Caco-2 (cell line): ENCODE results near the gene ABCC12. TPM values are rescaled to one million over a fixed set of nuclear protein-coding genes. Genes with fewer than 3 reads are reported as not detected.

Experiments used
- BruUV-seq: library from RNA; stranded (reverse); fragments of 400-500 nt; replicated peaks from 2 replicates; lab custom pipeline; 2021; lab: Mats Ljungman, UMichigan
- CTCF ChIA-PET: fragments of 300-600 bp; sonication (Branson Sonifier 250); formaldehyde crosslinking; loops from one replicate; lab custom pipeline; 2022; ENCODE audit warnings: antibody characterized with exemption; lab: Charles Lee
- POLR2A ChIA-PET: fragments of 300-600 bp; sonication (Branson Sonifier 250); formaldehyde crosslinking; loops from one replicate; lab custom pipeline; 2022; ENCODE audit warnings: antibody characterized with exemption; lab: Charles Lee
- DNase-seq, 2 experiments: peaks; one replicate each; pipeline versions ENCODE4 v3.0.0 to v3.0.0-alpha.2; 2020 to 2022
- H3K27me3 ChIP-seq: replicated peaks from 2 replicates; pipeline ENCODE4 v1.6.0; 2011; ENCODE audit warnings: low read length; ENCODE audit not compliant: control insufficient read depth, insufficient read depth
- H3K36me3 ChIP-seq: 2 replicates; pipeline ENCODE4 v1.5.1; 2011; ENCODE audit warnings: low read length; ENCODE audit not compliant: control insufficient read depth, insufficient read depth
- H3K4me1 ChIP-seq: fragments of 250-450 bp; sonication (Bioruptor Pico); 2 replicates; pipeline ENCODE4 v1.5.1; 2020; ENCODE audit warnings: mild to moderate bottlenecking
- H3K4me3 ChIP-seq: 2 replicates; pipeline ENCODE4 v1.5.1; 2011; ENCODE audit warnings: low read depth, mild to moderate bottlenecking, control low read depth, low read length
- H3K9me3 ChIP-seq: fragments of 250-450 bp; sonication (Bioruptor Pico); 2 replicates; pipeline ENCODE4 v1.5.1; 2020; ENCODE audit warnings: mild to moderate bottlenecking, moderate library complexity
- H3K27ac Mint-ChIP-seq: one replicate; pipeline ENCODE4 v1.8.0; 2022; ENCODE audit warnings: mixed read lengths; ENCODE audit not compliant: unreplicated experiment
- H3K27me3 Mint-ChIP-seq: one replicate; pipeline ENCODE4 v1.8.0; 2022; ENCODE audit warnings: mixed read lengths; ENCODE audit not compliant: insufficient read depth, unreplicated experiment
- H3K36me3 Mint-ChIP-seq: one replicate; pipeline ENCODE4 v1.8.0; 2022; ENCODE audit warnings: mild to moderate bottlenecking, mixed read lengths; ENCODE audit not compliant: insufficient read depth, unreplicated experiment
- H3K4me1 Mint-ChIP-seq: one replicate; pipeline ENCODE4 v1.8.0; 2022; ENCODE audit warnings: low read depth, mixed read lengths; ENCODE audit not compliant: unreplicated experiment
- H3K4me3 Mint-ChIP-seq: one replicate; pipeline ENCODE4 v1.8.0; 2022; ENCODE audit warnings: mild to moderate bottlenecking, moderate library complexity, mixed read lengths; ENCODE audit not compliant: unreplicated experiment
- H3K9me3 Mint-ChIP-seq: one replicate; pipeline ENCODE4 v1.8.0; 2022; ENCODE audit warnings: mixed read lengths; ENCODE audit not compliant: unreplicated experiment
- intact Hi-C: fragments of 100-400 bp; cut with micrococcal nuclease; formaldehyde crosslinking; loops from one replicate; pipeline ENCODE4 v1.10.0; 2022; ENCODE audit not compliant: unreplicated experiment
- total RNA-seq: library from RNA; stranded (reverse); gene quantifications from 2 replicates; pipeline ENCODE4 v1.2.3, GENCODE V29; 2022
- TF ChIP-seq, protein P1 (sequence below), 2 experiments: fragments of 200-600 bp in 1 of 2; IDR thresholded peaks; 1 replicate in 1 of 2; 2 replicates in 1 of 2; pipeline versions ENCODE4 v1.5.1 to v1.8.0; 2011 to 2022; ENCODE audit warnings: antibody characterized with exemption in 1 of 2, control low read depth in 1 of 2, inconsistent platforms in 1 of 2, low read depth in 1 of 2, low read length in 1 of 2, mild to moderate bottlenecking in 1 of 2, moderate library complexity in 1 of 2; ENCODE audit not compliant: insufficient read depth in 1 of 2, severe bottlenecking in 1 of 2, unreplicated experiment in 1 of 2

The ABCC12 gene
- total RNA-seq, 1 experiment from 2014 or later: not detected

DNA sequence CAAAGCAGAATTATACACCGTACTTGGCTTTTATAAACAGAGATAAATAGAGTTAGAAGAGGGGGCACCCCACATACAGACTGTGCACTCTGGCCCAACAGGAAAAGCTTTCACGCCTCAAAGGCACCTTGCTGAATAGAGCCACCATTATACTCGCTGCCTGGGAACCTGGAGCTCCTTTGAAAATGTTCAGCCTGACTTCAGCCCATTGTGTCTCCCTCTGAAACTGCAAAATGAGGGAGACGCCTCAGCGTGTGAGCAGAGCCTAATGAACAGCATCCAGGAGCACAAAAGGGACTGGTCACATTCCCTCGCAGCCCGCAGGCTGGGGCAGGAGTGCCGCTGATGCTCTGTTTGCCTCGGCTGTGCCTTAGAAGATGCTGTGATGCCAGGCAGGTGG lies 46.3 kb downstream of the ABCC12 start:
- no TSS peak for BruUV-seq
- peaks cover 15% of the 10 kb centered on the region for H3K27me3 Mint-ChIP-seq
- H3K9me3 Mint-ChIP-seq: no peaks in the 10 kb centered on the region
- TF ChIP-seq, protein P1, sequence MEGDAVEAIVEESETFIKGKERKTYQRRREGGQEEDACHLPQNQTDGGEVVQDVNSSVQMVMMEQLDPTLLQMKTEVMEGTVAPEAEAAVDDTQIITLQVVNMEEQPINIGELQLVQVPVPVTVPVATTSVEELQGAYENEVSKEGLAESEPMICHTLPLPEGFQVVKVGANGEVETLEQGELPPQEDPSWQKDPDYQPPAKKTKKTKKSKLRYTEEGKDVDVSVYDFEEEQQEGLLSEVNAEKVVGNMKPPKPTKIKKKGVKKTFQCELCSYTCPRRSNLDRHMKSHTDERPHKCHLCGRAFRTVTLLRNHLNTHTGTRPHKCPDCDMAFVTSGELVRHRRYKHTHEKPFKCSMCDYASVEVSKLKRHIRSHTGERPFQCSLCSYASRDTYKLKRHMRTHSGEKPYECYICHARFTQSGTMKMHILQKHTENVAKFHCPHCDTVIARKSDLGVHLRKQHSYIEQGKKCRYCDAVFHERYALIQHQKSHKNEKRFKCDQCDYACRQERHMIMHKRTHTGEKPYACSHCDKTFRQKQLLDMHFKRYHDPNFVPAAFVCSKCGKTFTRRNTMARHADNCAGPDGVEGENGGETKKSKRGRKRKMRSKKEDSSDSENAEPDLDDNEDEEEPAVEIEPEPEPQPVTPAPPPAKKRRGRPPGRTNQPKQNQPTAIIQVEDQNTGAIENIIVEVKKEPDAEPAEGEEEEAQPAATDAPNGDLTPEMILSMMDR (IDR thresholded peaks at IDR 0.05; ENCODE audit: insufficient read depth in 1 of 2, low read depth in 1 of 2, low read length in 1 of 2, severe bottlenecking in 1 of 2, unreplicated experiment in 1 of 2): no peak
- H3K27ac Mint-ChIP-seq: no peak overlapping the region
- Histone ChIP-seq H3K36me3 (no peaks in the 10 kb centered on the region), H3K9me3 (no peaks in the 10 kb centered on the region), H3K4me1 (no peaks in the 10 kb centered on the region), H3K27me3 (no peaks in the 10 kb centered on the region), H3K4me3 (no peak overlapping the region)
- no peak overlapping the region for H3K4me3 Mint-ChIP-seq
- DNase-seq: no peak
- CTCF ChIA-PET: no interaction called here
- intact Hi-C loops: no loop called here
- H3K36me3 Mint-ChIP-seq: no peaks in the 10 kb centered on the region
- H3K4me1 Mint-ChIP-seq: no peaks in the 10 kb centered on the region
- POLR2A ChIA-PET: no interaction called here

DNA sequence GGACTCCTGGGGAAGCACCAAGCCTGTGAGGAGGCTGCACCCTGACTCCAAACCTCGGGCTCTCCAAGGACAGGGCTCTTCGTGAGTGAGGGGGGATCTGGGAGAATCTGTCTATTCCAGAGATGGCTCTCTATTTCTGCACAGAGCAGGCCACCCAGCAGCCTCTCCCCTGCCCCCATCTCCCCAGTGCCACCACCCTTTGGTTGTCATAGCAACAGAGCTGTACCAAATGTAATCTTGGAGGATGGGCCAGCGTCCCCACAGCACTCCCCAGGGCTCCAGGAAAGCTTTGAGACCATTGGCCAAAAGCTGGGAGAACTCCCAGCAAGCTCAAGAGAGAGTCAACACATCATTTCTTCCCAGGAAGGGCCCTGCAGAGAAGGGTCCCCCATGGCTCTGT lies 49.3 kb downstream of the ABCC12 start:
- Mint-ChIP-seq H3K4me3 (no peak overlapping the region), H3K27ac (no peak overlapping the region), H3K27me3 (peaks cover 16% of the 10 kb centered on the region), H3K9me3 (no peaks in the 10 kb centered on the region), H3K36me3 (no peaks in the 10 kb centered on the region), H3K4me1 (no peaks in the 10 kb centered on the region)
- POLR2A ChIA-PET: no interaction called here
- no peaks in the 10 kb centered on the region for H3K27me3 ChIP-seq
- CTCF ChIA-PET: no interaction called here
- BruUV-seq: no TSS peak
- H3K9me3 ChIP-seq: no peaks in the 10 kb centered on the region
- intact Hi-C loops: no loop called here
- no peak for DNase-seq
- H3K4me1 ChIP-seq: no peaks in the 10 kb centered on the region
- no peaks in the 10 kb centered on the region for H3K36me3 ChIP-seq
- H3K4me3 ChIP-seq: no peak overlapping the region
- TF ChIP-seq, protein P1 (IDR thresholded peaks at IDR 0.05; ENCODE audit: insufficient read depth in 1 of 2, low read depth in 1 of 2, low read length in 1 of 2, severe bottlenecking in 1 of 2, unreplicated experiment in 1 of 2): no peak

Other genes with a start within 250 kb of the ABCC12 start
- gene LONP2, start 88.3 kb upstream of the ABCC12 start, total RNA-seq: 32.1 and 32.6 TPM in 2 replicates
- 0.21 and 0.34 TPM in 2 replicates for gene ABCC11, start 91.5 kb upstream of the ABCC12 start, total RNA-seq
- gene SIAH1, start 229.4 kb upstream of the ABCC12 start, total RNA-seq: 26.6 and 27.2 TPM in 2 replicates